HG03135 (cell line): ENCODE results near the gene CASP2.
A peak's percentile ranks its signal among the peaks of the same experiment; 100 is the strongest.

Experiments
- ATAC-seq: cut with Tn5 transposase; IDR thresholded peaks from one replicate; pipeline ENCODE4 v1.9.1; 2021; ENCODE audit warnings: mild to moderate bottlenecking, moderate library complexity; ENCODE audit not compliant: unreplicated experiment

Gene CASP2

GRCh38 chr7:143325240-143325639 lies 37.1 kb downstream of the CASP2 start:
- ATAC-seq: peak; percentile 56

- ATAC-seq: no peak
These were observed 39.8 kb downstream of the CASP2 start for GRCh38 chr7:143327903-143328302.

- ATAC-seq: no peak
These were observed 41.5 kb downstream of the CASP2 start for GRCh38 chr7:143329471-143330170.

GRCh38 chr7:143331179-143331801 lies 43.1 kb downstream of the CASP2 start:
- no peak for ATAC-seq

- ATAC-seq: no peak
These were observed 46.1 kb downstream of the CASP2 start for GRCh38 chr7:143334244-143334643.

- ATAC-seq: no peak
These were observed 49.1 kb downstream of the CASP2 start for GRCh38 chr7:143337216-143337615.

GRCh38 chr7:143341842-143342241 lies 53.7 kb downstream of the CASP2 start:
- ATAC-seq: no peak

GRCh38 chr7:143343596-143343995 lies 55.4 kb downstream of the CASP2 start:
- no peak for ATAC-seq

- ATAC-seq: no peak
These were observed 57.3 kb downstream of the CASP2 start for GRCh38 chr7:143345428-143345900.

- no peak for ATAC-seq
These were observed 57.9 kb downstream of the CASP2 start for GRCh38 chr7:143346018-143346417.

GRCh38 chr7:143347950-143348349 lies 59.8 kb downstream of the CASP2 start:
- ATAC-seq: no peak

- no peak for ATAC-seq
These were observed 62.9 kb downstream of the CASP2 start for GRCh38 chr7:143351060-143351459.

- ATAC-seq: no peak
These were observed 63.4 kb downstream of the CASP2 start for GRCh38 chr7:143351574-143351973.

- ATAC-seq: no peak
These were observed 64.4 kb downstream of the CASP2 start for GRCh38 chr7:143352531-143353002.

- no peak for ATAC-seq
These were observed 66.2 kb downstream of the CASP2 start for GRCh38 chr7:143354376-143354775.

- ATAC-seq: no peak
These were observed 66.8 kb downstream of the CASP2 start for GRCh38 chr7:143354965-143355364.

GRCh38 chr7:143355450-143356385 lies 67.6 kb downstream of the CASP2 start:
- ATAC-seq: no peak

- ATAC-seq: no peak
These were observed 68.4 kb downstream of the CASP2 start for GRCh38 chr7:143356414-143357050.
